GM21360 (cell line): ENCODE results near the gene IGSF21.

ENCODE experiments used
- ATAC-seq: cut with Tn5 transposase; IDR thresholded peaks from one replicate; pipeline ENCODE4 v1.9.1; 2021; ENCODE audit warnings: mild to moderate bottlenecking, moderate library complexity; ENCODE audit not compliant: unreplicated experiment

The IGSF21 gene

GRCh38 chr1:18175530-18176377, 68.2 kb downstream of the IGSF21 start:
- no peak for ATAC-seq

GRCh38 chr1:18176619-18177018, 69.0 kb downstream of the IGSF21 start:
- ATAC-seq = no peak

- ATAC-seq = no peak
Observed at GRCh38 chr1:18178111-18178510, 70.5 kb downstream of the IGSF21 start.

DNA sequence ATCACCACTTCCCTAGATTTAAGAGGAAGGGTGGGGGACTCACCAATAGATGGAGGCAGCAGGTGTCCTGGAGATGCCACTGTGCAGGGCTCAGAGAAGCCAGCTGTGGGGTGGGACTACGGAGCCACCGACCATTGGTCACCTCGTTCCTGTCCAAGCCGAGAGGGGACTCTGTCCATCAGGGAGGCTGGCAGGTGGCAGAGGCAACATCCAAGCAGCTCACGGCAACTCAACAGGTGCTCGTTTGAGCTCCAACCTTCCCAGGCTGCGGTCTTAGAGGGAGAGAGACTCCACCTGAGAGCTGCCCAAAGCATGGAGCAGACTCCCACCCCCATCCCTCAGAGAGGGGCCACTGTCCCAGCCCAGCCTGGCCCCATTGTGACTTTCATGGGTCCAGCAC, 71.4 kb downstream of the IGSF21 start:
- no peak for ATAC-seq

GRCh38 chr1:18182398-18183160, 75.0 kb downstream of the IGSF21 start:
- no peak for ATAC-seq

GRCh38 chr1:18183533-18183932, 75.9 kb downstream of the IGSF21 start:
- no peak for ATAC-seq

GRCh38 chr1:18187054-18187453, 79.5 kb downstream of the IGSF21 start:
- ATAC-seq = no peak

DNA sequence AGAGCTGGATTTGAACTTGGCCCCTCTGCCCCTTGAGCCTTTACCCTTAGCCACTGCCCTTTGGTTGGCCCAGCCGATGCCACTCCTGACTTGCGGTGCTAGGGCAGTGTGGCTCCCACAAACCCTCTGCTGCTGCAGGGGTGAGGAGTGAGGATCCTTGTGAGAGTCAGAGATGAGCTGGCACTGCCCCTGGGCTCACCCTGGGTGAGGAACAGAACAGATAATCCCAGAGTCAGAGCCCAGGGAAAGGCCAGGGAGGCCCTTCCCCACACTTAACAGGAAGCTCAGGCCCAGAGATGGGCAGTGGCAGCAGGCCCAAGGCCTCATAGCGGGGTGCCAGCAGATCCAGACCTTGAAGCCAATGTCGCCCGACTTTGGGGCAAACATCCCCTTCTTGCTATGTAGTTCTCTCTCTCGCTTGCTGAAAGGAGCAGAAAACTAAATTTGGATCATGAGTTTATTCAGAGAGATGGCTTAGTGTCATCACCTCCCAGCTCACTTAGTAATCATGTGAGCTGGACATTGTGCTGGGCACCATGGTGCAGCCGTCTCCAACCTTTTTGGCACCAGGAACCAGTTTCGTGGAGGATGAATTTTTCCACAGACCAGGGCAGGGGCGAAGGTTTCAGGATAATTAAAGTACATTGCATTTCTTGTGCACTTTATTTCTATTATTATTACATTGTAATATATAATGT, 81.4 kb downstream of the IGSF21 start:
- ATAC-seq = no peak

- no peak for ATAC-seq
Observed at GRCh38 chr1:18190598-18190997, 83.0 kb downstream of the IGSF21 start.

DNA sequence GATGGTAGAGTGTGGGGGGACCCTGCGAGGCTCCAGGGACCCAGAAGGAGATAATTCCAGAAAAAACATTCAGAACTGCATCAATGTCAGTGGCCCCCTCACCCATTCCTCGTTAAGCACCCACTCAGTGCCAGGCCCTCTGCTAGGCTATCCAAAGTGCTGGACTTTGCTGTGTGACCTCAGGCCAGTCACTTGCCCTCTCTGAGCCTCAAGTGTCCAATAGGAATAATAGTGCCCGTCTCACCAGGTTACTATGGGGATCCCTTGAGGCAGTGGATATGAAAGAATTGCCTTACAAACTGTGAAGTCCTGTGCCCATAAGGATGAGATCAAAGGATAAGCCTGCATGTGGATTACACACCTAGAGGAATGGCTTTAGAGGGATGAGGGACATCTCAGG, 83.4 kb downstream of the IGSF21 start:
- ATAC-seq = no peak

DNA sequence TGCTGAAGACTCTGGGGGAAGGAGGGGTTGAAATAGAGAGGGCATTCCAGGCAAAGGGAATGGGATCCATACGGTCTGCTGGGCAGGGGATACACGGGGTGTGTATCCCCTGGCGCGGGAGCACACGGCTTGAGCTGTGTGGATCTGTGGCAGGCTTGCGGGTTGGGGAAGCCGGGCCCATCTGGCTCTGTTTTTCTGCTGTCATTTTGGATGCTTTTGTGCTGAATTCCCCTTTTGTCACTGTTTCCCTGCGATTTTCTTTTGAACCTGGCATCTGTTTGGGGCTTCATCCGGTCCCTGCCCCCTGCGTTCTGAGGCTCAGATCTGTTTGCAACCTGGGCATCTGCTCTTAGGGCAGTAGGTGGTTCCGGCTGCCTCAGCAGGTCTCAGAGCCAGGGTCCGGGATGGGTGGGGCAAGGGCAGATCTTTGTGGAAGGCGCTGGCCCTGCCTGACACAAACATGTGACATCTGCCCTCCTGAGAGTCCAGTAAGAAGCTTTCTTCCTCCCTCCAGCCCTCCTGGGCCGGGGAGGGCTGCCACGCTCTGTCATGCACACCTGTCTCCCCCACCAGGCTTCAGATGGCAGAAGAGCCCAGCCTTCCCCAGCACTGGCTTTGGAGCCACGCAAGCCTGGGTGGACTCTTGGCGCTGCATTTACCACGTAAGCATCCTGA, 84.0 kb downstream of the IGSF21 start:
- no peak for ATAC-seq

- ATAC-seq = no peak
Observed at GRCh38 chr1:18192182-18192581, 84.6 kb downstream of the IGSF21 start.

DNA sequence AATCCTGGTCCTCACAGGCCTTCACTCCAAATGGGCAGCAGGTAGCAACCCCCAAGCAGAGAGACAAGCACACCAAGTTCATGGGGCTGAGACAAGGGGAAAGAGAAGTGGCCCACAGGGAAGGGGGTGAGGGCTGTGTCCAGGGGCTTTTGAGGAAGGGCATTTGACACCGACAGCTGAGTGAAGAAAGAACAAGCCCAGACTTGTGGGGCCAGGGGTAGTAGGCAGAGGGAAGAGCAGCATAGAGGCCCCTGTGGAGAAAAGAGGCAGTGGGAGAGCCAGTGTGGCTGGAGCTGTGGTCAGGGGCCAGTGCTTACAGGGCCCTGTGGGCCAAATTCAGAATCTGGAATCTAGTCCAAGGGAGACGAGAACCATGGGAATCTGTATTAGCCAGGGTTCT, 85.4 kb downstream of the IGSF21 start:
- no peak for ATAC-seq

DNA sequence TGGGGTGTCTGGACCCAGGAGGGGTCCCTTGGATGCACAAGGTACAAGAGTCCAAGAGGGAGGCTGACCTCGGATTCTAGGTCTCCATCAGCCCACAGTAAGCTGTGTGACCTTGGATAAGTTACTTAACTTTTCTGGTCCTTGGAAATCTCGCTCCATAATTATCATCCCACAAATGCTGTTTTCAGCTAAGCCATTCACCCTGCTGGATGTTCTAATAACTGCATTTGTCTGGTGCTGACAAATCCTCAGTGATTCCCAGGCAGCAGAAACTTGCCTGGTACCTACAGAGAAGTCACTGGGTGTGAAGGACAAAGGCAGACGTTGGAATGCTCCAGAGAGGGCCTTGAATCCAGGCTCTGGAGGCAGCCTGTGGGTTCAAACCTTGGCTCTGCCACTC, 89.7 kb downstream of the IGSF21 start:
- no peak for ATAC-seq

DNA sequence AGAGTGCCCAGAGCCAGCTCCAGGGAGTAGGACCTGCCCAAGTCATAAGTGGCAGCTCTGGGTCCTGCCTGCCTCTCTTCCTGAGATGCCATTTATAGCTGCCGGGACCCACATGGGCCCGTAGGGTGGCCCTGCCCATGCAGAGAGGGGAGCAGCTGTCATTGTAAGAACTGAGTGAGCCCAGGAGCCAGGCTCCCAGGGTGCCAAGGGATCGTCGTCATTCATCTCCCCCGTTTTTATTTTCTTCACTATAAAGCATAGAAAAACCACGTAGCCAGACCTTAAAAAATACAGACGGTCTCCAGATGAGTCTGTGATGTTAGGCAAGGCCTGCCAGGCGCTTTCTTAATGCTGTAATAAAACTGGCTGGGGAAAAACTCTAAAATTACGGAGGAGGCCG, 90.7 kb downstream of the IGSF21 start:
- no peak for ATAC-seq

DNA sequence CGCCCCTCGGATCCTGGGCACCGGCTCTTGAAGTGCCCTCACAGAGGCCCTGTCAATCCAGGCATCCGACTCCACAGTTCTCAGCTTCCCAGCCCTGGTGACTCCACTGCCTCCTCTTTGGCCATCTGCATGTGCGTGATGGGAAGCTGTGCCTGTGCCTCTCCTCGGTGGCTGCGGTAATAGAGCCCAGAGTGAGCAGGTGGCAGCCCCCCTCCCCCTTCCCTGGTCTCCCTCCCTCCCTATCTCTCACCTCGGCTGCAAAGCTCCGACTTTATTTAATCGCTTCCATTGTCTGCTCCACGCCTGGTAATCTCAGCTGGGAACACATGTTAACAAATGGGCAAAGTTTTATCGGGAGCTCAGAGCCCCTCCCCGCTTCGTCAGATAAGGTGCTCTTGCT, 91.9 kb downstream of the IGSF21 start:
- no peak for ATAC-seq

DNA sequence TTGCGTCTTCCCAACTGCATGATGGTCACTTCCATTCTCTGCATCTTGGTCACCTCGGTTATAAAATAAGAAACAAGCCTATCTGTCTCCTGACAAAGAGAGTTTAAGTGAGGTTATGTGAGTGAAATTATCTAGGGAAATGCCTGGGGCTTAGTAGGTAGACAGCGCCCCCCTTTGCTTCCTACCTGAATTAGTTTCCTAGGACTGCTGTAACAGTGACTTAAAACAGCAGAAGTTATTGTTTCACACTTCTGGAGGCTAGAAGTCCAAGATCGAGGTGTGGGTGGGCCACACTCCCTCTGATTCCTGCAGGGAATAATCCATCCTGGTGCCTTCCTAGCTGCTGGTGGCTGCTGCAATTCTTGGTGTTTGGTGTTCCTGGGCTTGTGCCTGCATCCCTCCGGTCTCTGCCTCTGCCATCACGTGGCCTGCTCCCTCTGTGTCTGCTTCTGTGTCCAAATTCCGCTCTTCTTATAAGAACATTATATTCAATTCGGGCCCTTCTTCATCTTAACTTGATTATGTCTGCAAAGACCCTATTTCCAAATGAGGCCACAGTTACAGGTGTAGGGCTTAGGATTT, 92.6 kb downstream of the IGSF21 start:
- no peak for ATAC-seq

DNA sequence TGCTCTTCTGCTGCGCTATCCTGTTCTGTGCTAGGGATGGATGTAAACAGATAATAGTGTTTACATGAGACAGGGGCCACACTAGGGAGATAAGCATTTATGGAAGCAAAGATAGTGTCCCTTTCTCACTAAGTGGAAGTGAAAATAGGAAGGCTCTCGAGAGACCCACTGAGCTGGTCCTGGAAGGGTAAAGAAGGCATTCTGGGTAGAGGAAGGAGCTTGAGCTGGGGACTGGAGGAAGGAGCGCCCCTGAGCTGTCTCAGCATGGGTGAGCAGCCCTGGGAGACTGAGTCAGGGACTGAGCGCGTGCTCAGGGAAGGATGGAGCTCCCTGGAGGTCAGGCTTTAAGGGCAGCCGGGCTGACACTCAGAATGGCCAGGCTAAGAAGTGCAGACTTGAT, 93.3 kb downstream of the IGSF21 start:
- ATAC-seq = no peak

DNA sequence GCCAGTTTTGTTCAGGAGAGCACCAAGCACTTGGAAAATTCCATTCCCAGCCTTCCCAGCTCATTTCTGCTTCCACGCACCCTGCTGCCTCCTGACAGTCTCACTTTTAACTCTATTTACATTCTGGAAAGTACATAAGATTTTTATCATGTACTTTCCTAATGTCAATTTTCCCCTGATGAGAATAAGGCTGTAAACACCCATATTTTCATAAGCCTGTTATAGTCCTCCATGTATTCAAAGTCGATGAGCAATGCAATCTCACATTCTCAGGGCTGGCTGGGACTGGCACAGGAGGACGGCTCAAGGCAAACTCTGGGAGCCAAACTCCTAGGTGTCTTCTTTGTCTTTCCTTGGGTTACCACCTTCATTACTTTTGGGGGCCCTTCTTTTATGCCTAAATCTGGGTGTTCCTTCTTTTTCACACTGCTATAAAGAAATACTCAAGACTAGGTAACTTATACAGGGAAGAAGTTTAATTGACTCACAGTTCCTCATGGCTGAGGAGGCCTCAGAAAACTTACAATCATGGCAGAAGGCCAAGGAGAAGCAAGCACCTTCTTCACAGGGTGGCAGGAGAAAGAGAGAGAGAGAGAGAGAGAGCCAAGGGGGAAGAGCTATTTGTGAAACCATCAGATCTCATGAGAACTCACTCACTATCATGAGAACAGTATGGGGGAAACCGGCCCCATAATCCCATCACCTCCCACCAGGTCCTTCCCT, 94.6 kb downstream of the IGSF21 start:
- no peak for ATAC-seq

DNA sequence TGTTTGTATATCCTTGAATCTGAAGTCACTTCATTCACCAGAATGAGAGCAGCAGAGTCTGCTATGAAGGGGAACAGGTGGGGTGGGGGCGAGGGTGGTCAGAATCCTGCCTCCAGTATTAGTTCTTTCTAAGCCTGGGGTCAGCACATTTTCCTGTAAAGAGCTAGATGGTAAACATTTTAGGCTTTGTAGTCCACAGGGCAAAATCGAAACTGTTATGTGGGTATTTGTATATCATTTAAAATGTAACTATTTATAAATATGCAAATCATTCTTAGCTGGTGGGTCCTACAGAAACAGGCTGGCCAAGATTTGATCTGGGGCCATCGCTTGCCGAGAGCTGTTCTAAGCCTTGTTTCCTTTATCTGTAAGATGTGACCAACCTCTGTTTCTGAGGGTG, 96.0 kb downstream of the IGSF21 start:
- no peak for ATAC-seq
